HEK293 (cell line): ENCODE results near the gene C1orf74.

Experiments used
- CTCF ChIA-PET: fragments of 350-600 bp; formaldehyde crosslinking; extraction: SDS; loops from one replicate; lab custom pipeline; 2021; ENCODE audit warnings: antibody characterized with exemption; lab: Yijun Ruan, JAX
- POLR2A ChIA-PET: fragments of 300-600 bp; formaldehyde crosslinking; extraction: SDS; loops from one replicate; lab custom pipeline; 2020; ENCODE audit warnings: antibody characterized with exemption, inconsistent platforms; lab: Yijun Ruan, JAX
- H3K27ac ChIP-seq: fragments of 200-500 bp; sonication (Bioruptor generic); 2 replicates; pipeline ENCODE4 v1.5.1; 2014; ENCODE audit warnings: low read depth, low read length, control low read depth, inconsistent platforms; ENCODE audit errors: extremely low read depth
- H3K36me3 ChIP-seq, 2 experiments: fragments of 200-500 bp in 1 of 2; sonication (Bioruptor generic) in 1 of 2; 1 replicate in 1 of 2; 2 replicates in 1 of 2; pipeline ENCODE4 v1.5.1; 2014 to 2017; ENCODE audit warnings: inconsistent platforms in 2 of 2, low read length in 2 of 2; ENCODE audit not compliant: control insufficient read depth in 2 of 2, insufficient read depth in 1 of 2
- H3K4me1 ChIP-seq: fragments of 200-500 bp; sonication (Bioruptor generic); 2 replicates; pipeline ENCODE4 v1.5.1; 2014; ENCODE audit warnings: mild to moderate bottlenecking, low read length, inconsistent platforms; ENCODE audit not compliant: control insufficient read depth, insufficient read depth
- H3K4me3 ChIP-seq: 2 replicates; pipeline ENCODE4 v1.5.1; 2011; ENCODE audit warnings: low read depth, mild to moderate bottlenecking, control low read depth, low read length, moderate library complexity
- H3K9me3 ChIP-seq: fragments of 200-500 bp; sonication (Bioruptor generic); 2 replicates; pipeline ENCODE4 v1.5.1; 2014; ENCODE audit warnings: low read depth, low read length, inconsistent platforms; ENCODE audit not compliant: control insufficient read depth, insufficient read depth
- GFI1B ChIP-seq: fragments of 450-650 bp; formaldehyde crosslinking; IDR thresholded peaks from 2 replicates; pipeline ENCODE4 v1.5.1; 2016; ENCODE audit warnings: missing biosample characterization, missing genetic modification characterization
- KLF1 ChIP-seq: fragments of 450-650 bp; formaldehyde crosslinking; IDR thresholded peaks from 2 replicates; pipeline ENCODE4 v1.5.1; 2016; ENCODE audit warnings: missing biosample characterization, missing genetic modification characterization
- KLF16 ChIP-seq: fragments of 450-650 bp; formaldehyde crosslinking; IDR thresholded peaks from 2 replicates; pipeline ENCODE4 v1.5.1; 2017; ENCODE audit warnings: missing biosample characterization, missing genetic modification characterization
- KLF8 ChIP-seq: fragments of 450-650 bp; formaldehyde crosslinking; IDR thresholded peaks from 2 replicates; pipeline ENCODE4 v1.5.1; 2016; ENCODE audit warnings: missing biosample characterization, missing genetic modification characterization
- KLF9 ChIP-seq: fragments of 450-650 bp; formaldehyde crosslinking; IDR thresholded peaks from 2 replicates; pipeline ENCODE4 v1.5.1; 2016; ENCODE audit warnings: missing biosample characterization, missing genetic modification characterization, low read depth
- OVOL3 ChIP-seq: fragments of 450-650 bp; formaldehyde crosslinking; IDR thresholded peaks from 2 replicates; pipeline ENCODE4 v1.5.1; 2016; ENCODE audit warnings: missing biosample characterization, missing genetic modification characterization
- SCRT2 ChIP-seq: fragments of 450-650 bp; formaldehyde crosslinking; IDR thresholded peaks from 2 replicates; pipeline ENCODE4 v1.5.1; 2016; ENCODE audit warnings: missing biosample characterization, missing genetic modification characterization
- SP3 ChIP-seq: fragments of 450-650 bp; formaldehyde crosslinking; IDR thresholded peaks from 2 replicates; pipeline ENCODE4 v1.5.1; 2016; ENCODE audit warnings: missing biosample characterization, missing genetic modification characterization
- ZEB2 ChIP-seq: fragments of 450-650 bp; formaldehyde crosslinking; IDR thresholded peaks from 2 replicates; pipeline ENCODE4 v1.5.1; 2016; ENCODE audit warnings: missing biosample characterization, missing genetic modification characterization
- ZNF133 ChIP-seq: fragments of 450-650 bp; formaldehyde crosslinking; IDR thresholded peaks from 2 replicates; pipeline ENCODE4 v1.5.1; 2016; ENCODE audit warnings: missing biosample characterization, missing genetic modification characterization
- ZNF157 ChIP-seq: fragments of 450-650 bp; formaldehyde crosslinking; IDR thresholded peaks from 2 replicates; pipeline ENCODE4 v1.5.1; 2016; ENCODE audit warnings: missing biosample characterization, missing genetic modification characterization
- ZNF19 ChIP-seq: fragments of 450-650 bp; formaldehyde crosslinking; IDR thresholded peaks from 2 replicates; pipeline ENCODE4; 2016; ENCODE audit warnings: missing biosample characterization, missing genetic modification characterization, low read depth
- ZNF202 ChIP-seq: fragments of 450-650 bp; formaldehyde crosslinking; IDR thresholded peaks from 2 replicates; pipeline ENCODE4 v1.5.1; 2016; ENCODE audit warnings: missing biosample characterization, missing genetic modification characterization, borderline replicate concordance
- ZNF23 ChIP-seq: fragments of 450-650 bp; formaldehyde crosslinking; IDR thresholded peaks from 2 replicates; pipeline ENCODE4 v1.5.1; 2016; ENCODE audit warnings: missing biosample characterization, missing genetic modification characterization, borderline replicate concordance
- ZNF239 ChIP-seq: fragments of 450-650 bp; formaldehyde crosslinking; IDR thresholded peaks from 2 replicates; pipeline ENCODE4 v1.5.1; 2016; ENCODE audit warnings: missing biosample characterization, missing genetic modification characterization
- ZNF404 ChIP-seq: fragments of 450-650 bp; formaldehyde crosslinking; IDR thresholded peaks from 2 replicates; pipeline ENCODE4 v1.5.1; 2017; ENCODE audit warnings: missing biosample characterization, missing genetic modification characterization
- ZNF416 ChIP-seq: fragments of 450-650 bp; formaldehyde crosslinking; IDR thresholded peaks from 2 replicates; pipeline ENCODE4 v1.5.1; 2016; ENCODE audit warnings: missing biosample characterization, missing genetic modification characterization
- ZNF449 ChIP-seq: fragments of 450-650 bp; formaldehyde crosslinking; IDR thresholded peaks from 2 replicates; pipeline ENCODE4 v1.5.1; 2017; ENCODE audit warnings: missing biosample characterization, mild to moderate bottlenecking, missing genetic modification characterization, moderate library complexity
- ZNF473 ChIP-seq: fragments of 450-650 bp; formaldehyde crosslinking; IDR thresholded peaks from 2 replicates; pipeline ENCODE4 v1.5.1; 2017; ENCODE audit warnings: missing biosample characterization, missing genetic modification characterization
- ZNF514 ChIP-seq: fragments of 450-650 bp; formaldehyde crosslinking; IDR thresholded peaks from 2 replicates; pipeline ENCODE4 v1.5.1; 2016; ENCODE audit warnings: missing biosample characterization, missing genetic modification characterization
- ZNF518A ChIP-seq: fragments of 450-650 bp; formaldehyde crosslinking; conservative IDR thresholded peaks from 2 replicates; pipeline ENCODE4 v1.5.1; 2016; ENCODE audit warnings: low read depth, missing biosample characterization, missing genetic modification characterization
- ZNF521 ChIP-seq: fragments of 450-650 bp; formaldehyde crosslinking; IDR thresholded peaks from 2 replicates; pipeline ENCODE4 v1.5.1; 2017; ENCODE audit warnings: missing biosample characterization, mild to moderate bottlenecking, missing genetic modification characterization
- ZNF549 ChIP-seq: fragments of 450-650 bp; IDR thresholded peaks from 2 replicates; pipeline ENCODE4 v1.5.1; 2018; ENCODE audit warnings: missing biosample characterization, missing genetic modification characterization, mild to moderate bottlenecking, inconsistent platforms, moderate library complexity
- ZNF654 ChIP-seq: fragments of 450-650 bp; formaldehyde crosslinking; IDR thresholded peaks from 2 replicates; pipeline ENCODE4 v1.5.1; 2016; ENCODE audit warnings: low read depth, missing biosample characterization, missing genetic modification characterization
- ZNF664 ChIP-seq: fragments of 450-650 bp; formaldehyde crosslinking; IDR thresholded peaks from 2 replicates; pipeline ENCODE4 v1.5.1; 2016; ENCODE audit warnings: missing biosample characterization, missing genetic modification characterization
- ZNF692 ChIP-seq: fragments of 450-650 bp; formaldehyde crosslinking; IDR thresholded peaks from 2 replicates; pipeline ENCODE4 v1.5.1; 2016; ENCODE audit warnings: missing biosample characterization, missing genetic modification characterization
- ZNF701 ChIP-seq: fragments of 450-650 bp; formaldehyde crosslinking; IDR thresholded peaks from 2 replicates; pipeline ENCODE4 v1.5.1; 2016; ENCODE audit warnings: missing biosample characterization, missing genetic modification characterization
- ZNF704 ChIP-seq: fragments of 450-650 bp; formaldehyde crosslinking; IDR thresholded peaks from 2 replicates; pipeline ENCODE4 v1.5.1; 2016; ENCODE audit warnings: missing biosample characterization, missing genetic modification characterization
- ZNF747 ChIP-seq: fragments of 450-650 bp; formaldehyde crosslinking; IDR thresholded peaks from 2 replicates; pipeline ENCODE4 v1.5.1; 2016; ENCODE audit warnings: missing biosample characterization, missing genetic modification characterization
- ZSCAN16 ChIP-seq: fragments of 450-650 bp; formaldehyde crosslinking; IDR thresholded peaks from 2 replicates; pipeline ENCODE4 v1.5.1; 2016; ENCODE audit warnings: missing biosample characterization, missing genetic modification characterization
- TF ChIP-seq, protein P1 (sequence below): fragments of 450-650 bp; formaldehyde crosslinking; IDR thresholded peaks from 2 replicates; pipeline ENCODE4 v1.5.1; 2016; ENCODE audit warnings: missing biosample characterization, missing genetic modification characterization

The C1orf74 gene

GRCh38 chr1:209815931-209816341 lies 31.6 kb upstream of the C1orf74 start:
- ChIA-PET POLR2A (interaction anchor here (0.6 to 3.0 kb wide), 4 partner anchors 10 to 32 kb away, joined by 3 to 9 read pairs (median 4); partner anchors contain the start of genes C1orf74, IRF6 and UTP25), CTCF (interaction anchor here (0.5 to 4.8 kb wide), 7 partner anchors 7 to 274 kb away, joined by 3 to 48 read pairs (median 3); partner anchors contain the start of gene UTP25)
- H3K27ac ChIP-seq, result no peak overlapping the region

GRCh38 chr1:209815490-209815889 lies 31.1 kb upstream of the C1orf74 start:
- H3K9me3 ChIP-seq, result no peaks in the 10 kb centered on the region
- no peak overlapping the region for H3K4me3 ChIP-seq
- no peaks in the 10 kb centered on the region for H3K36me3 ChIP-seq
- CTCF ChIA-PET, result interaction anchor here (0.5 to 4.8 kb wide), 6 partner anchors 8 to 274 kb away, joined by 3 to 48 read pairs (median 4); partner anchors contain the start of gene UTP25
- POLR2A ChIA-PET, result interaction anchor here (0.6 to 3.0 kb wide), 4 partner anchors 10 to 31 kb away, joined by 3 to 9 read pairs (median 4); partner anchors contain the start of genes C1orf74, IRF6 and UTP25
- H3K27ac ChIP-seq, result no peak overlapping the region
- H3K4me1 ChIP-seq, result no peaks in the 10 kb centered on the region
- TF ChIP-seq ZNF449 (no peak), ZNF239 (tag by site-specific recombination) (no peak), KLF8 (tag by site-specific recombination) (no peak), ZNF701 (tag by site-specific recombination) (no peak), KLF16 (tag by site-specific recombination) (no peak), KLF9 (tag by site-specific recombination) (no peak), SP3 (tag by site-specific recombination) (no peak), ZNF473 (no peak), ZNF521 (tag by site-specific recombination) (no peak), ZNF202 (tag by site-specific recombination) (no peak), SCRT2 (tag by site-specific recombination) (no peak), ZNF692 (tag by site-specific recombination) (no peak), ZNF664 (no peak), ZNF518A (tag by site-specific recombination) (no peak), ZNF133 (tag by site-specific recombination) (no peak)

More at GRCh38 chr1:209815931-209816341, 31.6 kb upstream of the C1orf74 start:
- H3K4me1 ChIP-seq, result no peaks in the 10 kb centered on the region
- H3K4me3 ChIP-seq, result no peak overlapping the region
- no peaks in the 10 kb centered on the region for H3K36me3 ChIP-seq
- TF ChIP-seq ZNF157 (tag by site-specific recombination), result no peak
- no peak for TF ChIP-seq GFI1B (tag by site-specific recombination)
- TF ChIP-seq ZNF747 (tag by site-specific recombination), result no peak
- TF ChIP-seq ZNF23 (tag by site-specific recombination), result no peak
- TF ChIP-seq ZNF514, result no peak
- no peak for TF ChIP-seq ZEB2
- TF ChIP-seq ZNF549 (tag by site-specific recombination), result no peak
- TF ChIP-seq ZNF19 (tag by site-specific recombination), result no peak
- TF ChIP-seq ZSCAN16 (tag by site-specific recombination), result no peak
- TF ChIP-seq OVOL3, result no peak
- TF ChIP-seq ZNF404 (tag by site-specific recombination), result no peak
- no peak for TF ChIP-seq ZNF704 (tag by site-specific recombination)
- TF ChIP-seq, protein P1, sequence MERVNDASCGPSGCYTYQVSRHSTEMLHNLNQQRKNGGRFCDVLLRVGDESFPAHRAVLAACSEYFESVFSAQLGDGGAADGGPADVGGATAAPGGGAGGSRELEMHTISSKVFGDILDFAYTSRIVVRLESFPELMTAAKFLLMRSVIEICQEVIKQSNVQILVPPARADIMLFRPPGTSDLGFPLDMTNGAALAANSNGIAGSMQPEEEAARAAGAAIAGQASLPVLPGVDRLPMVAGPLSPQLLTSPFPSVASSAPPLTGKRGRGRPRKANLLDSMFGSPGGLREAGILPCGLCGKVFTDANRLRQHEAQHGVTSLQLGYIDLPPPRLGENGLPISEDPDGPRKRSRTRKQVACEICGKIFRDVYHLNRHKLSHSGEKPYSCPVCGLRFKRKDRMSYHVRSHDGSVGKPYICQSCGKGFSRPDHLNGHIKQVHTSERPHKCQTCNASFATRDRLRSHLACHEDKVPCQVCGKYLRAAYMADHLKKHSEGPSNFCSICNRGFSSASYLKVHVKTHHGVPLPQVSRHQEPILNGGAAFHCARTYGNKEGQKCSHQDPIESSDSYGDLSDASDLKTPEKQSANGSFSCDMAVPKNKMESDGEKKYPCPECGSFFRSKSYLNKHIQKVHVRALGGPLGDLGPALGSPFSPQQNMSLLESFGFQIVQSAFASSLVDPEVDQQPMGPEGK (tag by site-specific recombination), result no peak
- no peak for TF ChIP-seq ZNF202 (tag by site-specific recombination)
- no peak for TF ChIP-seq ZNF654 (tag by site-specific recombination)
- no peak for TF ChIP-seq KLF1 (tag by site-specific recombination)
- no peak for TF ChIP-seq ZNF416
- TF ChIP-seq, all 188 proteins: peak for 0
- no peaks in the 10 kb centered on the region for H3K9me3 ChIP-seq
